Measurements from ENCODE around the gene PP2D1. TPM values are rescaled to one million over a fixed set of nuclear protein-coding genes. Genes with fewer than 3 reads are reported as not detected.
"Not testable (repeated sequence)": the region's sequence is repeated elsewhere in the genome, so short reads cannot be mapped to it uniquely, and the experiment has no call there.

PP2D1 gene
- not detected for total RNA-seq
- long read RNA-seq, donor 1, partial matches to known transcripts: 0 of 1 reads
- long read RNA-seq, donor 1, other reads (novel, unspliced or antisense): 1 of 1 reads
- long read RNA-seq, donor 2: 0 reads

- DNase-seq (ENCODE audit: low spot score): no peak
- intact Hi-C loops (cut with DNase I): no loop called here
These were observed at the start of gene PP2D1 for GRCh38 chr3:20012164-20012563. Gene PP2D1 (minus strand): TSS chr3:20012264. CDS start chr3:20012072, 192 bp downstream.

GRCh38 chr3:20060974-20061685, 49.1 kb upstream of the PP2D1 start:
- no peak for DNase-seq (ENCODE audit: low spot score)
- intact Hi-C loops (cut with DNase I): no loop called here

- intact Hi-C loops (cut with DNase I): no loop called here
- DNase-seq (ENCODE audit: low spot score): no peak
These were observed 47.9 kb upstream of the PP2D1 start for GRCh38 chr3:20059929-20060328.

GRCh38 chr3:20057612-20058180, 45.6 kb upstream of the PP2D1 start:
- DNase-seq (ENCODE audit: low spot score): no peak
- intact Hi-C loops (cut with DNase I): no loop called here

GRCh38 chr3:20056725-20057611, 44.9 kb upstream of the PP2D1 start:
- intact Hi-C loops (cut with DNase I): no loop called here

GRCh38 chr3:20055842-20056241, 43.8 kb upstream of the PP2D1 start:
- no peak for DNase-seq (ENCODE audit: low spot score)
- intact Hi-C loops (cut with DNase I): no loop called here

More at GRCh38 chr3:20056725-20057611, 44.9 kb upstream of the PP2D1 start:
- DNase-seq (ENCODE audit: low spot score): no peak

- DNase-seq (ENCODE audit: low spot score): no peak
- intact Hi-C loops (cut with DNase I): no loop called here
These were observed 43.1 kb upstream of the PP2D1 start for GRCh38 chr3:20055020-20055775.

GRCh38 chr3:20054549-20054987, 42.5 kb upstream of the PP2D1 start:
- no peak for DNase-seq (ENCODE audit: low spot score)
- intact Hi-C loops (cut with DNase I): no loop called here

- no peak for DNase-seq (ENCODE audit: low spot score)
- intact Hi-C loops (cut with DNase I): no loop called here
These were observed 40.8 kb upstream of the PP2D1 start for GRCh38 chr3:20052851-20053250.

- no peak for DNase-seq (ENCODE audit: low spot score)
- intact Hi-C loops (cut with DNase I): no loop called here
These were observed 39.2 kb upstream of the PP2D1 start for GRCh38 chr3:20051123-20051806.

- no peak for DNase-seq (ENCODE audit: low spot score)
- intact Hi-C loops (cut with DNase I): no loop called here
These were observed 36.2 kb upstream of the PP2D1 start for GRCh38 chr3:20047976-20048883.

- intact Hi-C loops (cut with DNase I): no loop called here
- no peak for DNase-seq (ENCODE audit: low spot score)
These were observed 35.3 kb upstream of the PP2D1 start for GRCh38 chr3:20047341-20047779.

GRCh38 chr3:20046556-20046955, 34.5 kb upstream of the PP2D1 start:
- DNase-seq (ENCODE audit: low spot score): no peak
- intact Hi-C loops (cut with DNase I): no loop called here

GRCh38 chr3:20045141-20045540, 33.1 kb upstream of the PP2D1 start:
- intact Hi-C loops (cut with DNase I); DNase-seq (ENCODE audit: low spot score): not testable (repeated sequence)

GRCh38 chr3:20043825-20044224, 31.8 kb upstream of the PP2D1 start:
- intact Hi-C loops (cut with DNase I): no loop called here
- no peak for DNase-seq (ENCODE audit: low spot score)

- DNase-seq (ENCODE audit: low spot score): peak; percentile 88
- intact Hi-C loops (cut with DNase I): no loop called here
These were observed 31.3 kb upstream of the PP2D1 start for GRCh38 chr3:20043396-20043795.

GRCh38 chr3:20042331-20042730, 30.3 kb upstream of the PP2D1 start:
- DNase-seq (ENCODE audit: low spot score): no peak
- intact Hi-C loops (cut with DNase I): no loop called here
